HG03139 (cell line): ENCODE data around the gene ZAR1L.

Experiments
- ATAC-seq: cut with Tn5 transposase; IDR thresholded peaks from one replicate; pipeline ENCODE4 v1.9.1; 2021; ENCODE audit not compliant: unreplicated experiment

The ZAR1L gene

GRCh38 chr13:32257649-32258048 is 57.5 kb downstream of the ZAR1L start:
- ATAC-seq, result no peak

GRCh38 chr13:32256243-32256642 is 58.9 kb downstream of the ZAR1L start:
- no peak for ATAC-seq

GRCh38 chr13:32255724-32256109 is 59.4 kb downstream of the ZAR1L start:
- ATAC-seq, result no peak

- no peak for ATAC-seq
Observed at GRCh38 chr13:32254916-32255723, 60.0 kb downstream of the ZAR1L start.

- ATAC-seq, result no peak
Observed at GRCh38 chr13:32254416-32254815, 60.7 kb downstream of the ZAR1L start.

GRCh38 chr13:32253911-32254399 is 61.2 kb downstream of the ZAR1L start:
- ATAC-seq, result no peak
